ENCODE data around the gene BICRA.

The BICRA gene

GRCh38 chr19:47671499-47671898, 62.6 kb downstream of the BICRA start:
- ChIA-PET POLR2A (no interaction called here), CTCF (no interaction called here)
- DNase-seq (ENCODE audit: extremely low spot score) = no peak
- TF ChIP-seq LEF1 (IDR thresholded peaks at IDR 0.05; ENCODE audit: borderline replicate concordance) = no peak
- TF ChIP-seq, protein P1, sequence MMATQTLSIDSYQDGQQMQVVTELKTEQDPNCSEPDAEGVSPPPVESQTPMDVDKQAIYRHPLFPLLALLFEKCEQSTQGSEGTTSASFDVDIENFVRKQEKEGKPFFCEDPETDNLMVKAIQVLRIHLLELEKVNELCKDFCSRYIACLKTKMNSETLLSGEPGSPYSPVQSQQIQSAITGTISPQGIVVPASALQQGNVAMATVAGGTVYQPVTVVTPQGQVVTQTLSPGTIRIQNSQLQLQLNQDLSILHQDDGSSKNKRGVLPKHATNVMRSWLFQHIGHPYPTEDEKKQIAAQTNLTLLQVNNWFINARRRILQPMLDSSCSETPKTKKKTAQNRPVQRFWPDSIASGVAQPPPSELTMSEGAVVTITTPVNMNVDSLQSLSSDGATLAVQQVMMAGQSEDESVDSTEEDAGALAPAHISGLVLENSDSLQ (IDR thresholded peaks at IDR 0.05) = no peak
- no peak for TF ChIP-seq L3MBTL2 (conservative IDR thresholded peaks at IDR 0.05)
- no peak for TF ChIP-seq ARNT (IDR thresholded peaks at IDR 0.05)
- no peak for TF ChIP-seq FOXK2 (IDR thresholded peaks at IDR 0.05)
- no peak for TF ChIP-seq FOXA1 (IDR thresholded peaks at IDR 0.05)
- TF ChIP-seq BHLHE40 (IDR thresholded peaks at IDR 0.05; ENCODE audit: borderline replicate concordance) = no peak

GRCh38 chr19:47673426-47673825, 64.5 kb downstream of the BICRA start:
- CTCF ChIA-PET = interaction anchor here (0.6 kb wide), 1 partner anchor 396 kb away, joined by 3 read pairs; no protein-coding TSS in a partner anchor
- TF ChIP-seq L3MBTL2 (conservative IDR thresholded peaks at IDR 0.05) = no peak
- TF ChIP-seq FOXK2 (IDR thresholded peaks at IDR 0.05) = no peak
- TF ChIP-seq LEF1 (IDR thresholded peaks at IDR 0.05; ENCODE audit: borderline replicate concordance) = no peak
- TF ChIP-seq BHLHE40 (IDR thresholded peaks at IDR 0.05; ENCODE audit: borderline replicate concordance) = no peak
- TF ChIP-seq HDGF (IDR thresholded peaks at IDR 0.05; ENCODE audit: borderline replicate concordance) = no peak
- TF ChIP-seq, protein P1 (IDR thresholded peaks at IDR 0.05) = no peak
- TF ChIP-seq ELF4 (IDR thresholded peaks at IDR 0.05) = no peak
- TF ChIP-seq SUZ12 (IDR thresholded peaks at IDR 0.05) = no peak
- no peak for TF ChIP-seq FOXA1 (IDR thresholded peaks at IDR 0.05)
- POLR2A ChIA-PET = no interaction called here
- DNase-seq (ENCODE audit: extremely low spot score) = no peak

DNA sequence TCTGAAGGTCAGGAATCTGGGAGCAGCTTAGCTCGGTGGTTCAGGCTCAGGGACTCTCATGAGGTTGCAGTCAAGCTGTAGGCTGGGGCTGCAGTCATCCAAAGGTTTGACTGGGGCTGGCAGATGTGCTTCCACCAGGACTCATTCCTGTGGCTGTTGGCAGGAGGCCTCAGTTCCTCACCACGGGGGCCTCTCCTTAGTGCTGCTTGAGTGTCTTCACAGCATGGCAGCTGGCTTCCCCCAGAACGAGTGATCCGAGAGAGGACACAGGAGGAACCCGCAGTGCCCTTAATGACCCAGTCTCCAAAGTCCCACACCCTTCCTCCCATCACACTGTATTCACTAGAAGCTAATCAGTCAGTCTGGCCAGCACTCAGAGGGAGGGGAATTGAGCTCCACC, 65.6 kb downstream of the BICRA start:
- TF ChIP-seq NFRKB (IDR thresholded peaks at IDR 0.05) (no peak), LEF1 (IDR thresholded peaks at IDR 0.05; ENCODE audit: borderline replicate concordance) (no peak), ZNF384 (IDR thresholded peaks at IDR 0.05) (no peak), FOXM1 (IDR thresholded peaks at IDR 0.05; ENCODE audit: borderline replicate concordance) (no peak), BHLHE40 (IDR thresholded peaks at IDR 0.05; ENCODE audit: borderline replicate concordance) (no peak), L3MBTL2 (conservative IDR thresholded peaks at IDR 0.05) (no peak), ELF4 (IDR thresholded peaks at IDR 0.05) (no peak), FOXA1 (IDR thresholded peaks at IDR 0.05) (no peak), HDGF (IDR thresholded peaks at IDR 0.05; ENCODE audit: borderline replicate concordance) (no peak), CTBP1 (IDR thresholded peaks at IDR 0.05; ENCODE audit: borderline replicate concordance) (no peak), TARDBP (IDR thresholded peaks at IDR 0.05) (no peak), ARNT (IDR thresholded peaks at IDR 0.05) (no peak), FOXK2 (IDR thresholded peaks at IDR 0.05) (no peak)
- TF ChIP-seq, protein P1 (IDR thresholded peaks at IDR 0.05) = no peak
- ChIA-PET POLR2A (no interaction called here), CTCF (interaction anchor here (1.0 kb wide), 1 partner anchor 238 kb away, joined by 3 read pairs; no protein-coding TSS in a partner anchor)
- DNase-seq (ENCODE audit: extremely low spot score) = no peak

- ChIA-PET CTCF (interaction anchor here (1.0 kb wide), 1 partner anchor 238 kb away, joined by 3 read pairs; no protein-coding TSS in a partner anchor), POLR2A (no interaction called here)
- TF ChIP-seq CTBP1 (IDR thresholded peaks at IDR 0.05; ENCODE audit: borderline replicate concordance) = no peak
- no peak for TF ChIP-seq ELF4 (IDR thresholded peaks at IDR 0.05)
- no peak for TF ChIP-seq HDGF (IDR thresholded peaks at IDR 0.05; ENCODE audit: borderline replicate concordance)
- TF ChIP-seq L3MBTL2 (conservative IDR thresholded peaks at IDR 0.05) = no peak
- TF ChIP-seq SP1 (IDR thresholded peaks at IDR 0.05) = no peak
- DNase-seq (ENCODE audit: extremely low spot score) = no peak
Measured at GRCh38 chr19:47675271-47675670, 66.3 kb downstream of the BICRA start.

GRCh38 chr19:47675859-47676258, 66.9 kb downstream of the BICRA start:
- no peak for TF ChIP-seq BHLHE40 (IDR thresholded peaks at IDR 0.05; ENCODE audit: borderline replicate concordance)
- TF ChIP-seq CTBP1 (IDR thresholded peaks at IDR 0.05; ENCODE audit: borderline replicate concordance) = no peak
- no peak for TF ChIP-seq L3MBTL2 (conservative IDR thresholded peaks at IDR 0.05)
- POLR2A ChIA-PET = no interaction called here
- DNase-seq (ENCODE audit: extremely low spot score) = no peak
- CTCF ChIA-PET = no interaction called here

- CTCF ChIA-PET = no interaction called here
- no peak for DNase-seq (ENCODE audit: extremely low spot score)
- POLR2A ChIA-PET = no interaction called here
- TF ChIP-seq FOXK2 (IDR thresholded peaks at IDR 0.05) (no peak), ELF4 (IDR thresholded peaks at IDR 0.05) (no peak), FOXA1 (IDR thresholded peaks at IDR 0.05) (no peak), CTBP1 (IDR thresholded peaks at IDR 0.05; ENCODE audit: borderline replicate concordance) (no peak)
- TF ChIP-seq, protein P1 (IDR thresholded peaks at IDR 0.05) = no peak
Measured at GRCh38 chr19:47676811-47677210, 67.9 kb downstream of the BICRA start.
